Measurements from ENCODE around the gene LTK.

The LTK gene

GRCh38 chr15:41520636-41521035, 7.0 kb upstream of the LTK start:
- Histone ChIP-seq H3K4me3 (ENCODE audit: low read depth in 1 of 2, low read length in 2 of 2) (no peak overlapping the region), H3K4me1 (ENCODE audit: insufficient read depth, low read length) (no peaks in the 10 kb centered on the region), H2AFZ (ENCODE audit: low read depth, low read length) (no peak overlapping the region), H3K27me3 (ENCODE audit: insufficient read depth, low read length, poor library complexity) (no peaks in the 10 kb centered on the region), H3K27ac (ENCODE audit: low read length) (no peak overlapping the region), H3K9ac (ENCODE audit: low read depth, low read length) (no peak overlapping the region), H3K9me3 (ENCODE audit: insufficient read depth, low read length, severe bottlenecking) (no peaks in the 10 kb centered on the region), H4K20me1 (ENCODE audit: insufficient read depth, low read length) (no peaks in the 10 kb centered on the region), H3K36me3 (ENCODE audit: insufficient read depth, low read length) (peaks cover 37% of the 10 kb centered on the region), H3K4me2 (ENCODE audit: insufficient read depth, low read length) (no peak overlapping the region), H3K79me2 (ENCODE audit: insufficient read depth, low read length) (no peaks in the 10 kb centered on the region)
- no peak for TF ChIP-seq EZH2 (IDR thresholded peaks at IDR 0.05; ENCODE audit: borderline replicate concordance, low read depth, low read length, severe bottlenecking)
- no peak for TF ChIP-seq CTCF (IDR thresholded peaks at IDR 0.05; ENCODE audit: borderline replicate concordance, extremely low read depth, low read length, poor library complexity, severe bottlenecking)
- DNase-seq (no peak), ATAC-seq (ENCODE audit: insufficient read depth, low read depth) (no peak)

- TF ChIP-seq EZH2 (IDR thresholded peaks at IDR 0.05; ENCODE audit: borderline replicate concordance, low read depth, low read length, severe bottlenecking): no peak
- no peaks in the 10 kb centered on the region for H3K79me2 ChIP-seq (ENCODE audit: insufficient read depth, low read length)
- H3K27ac ChIP-seq (ENCODE audit: low read length): no peak overlapping the region
- ATAC-seq (ENCODE audit: insufficient read depth, low read depth) (no peak), DNase-seq (no peak)
- no peaks in the 10 kb centered on the region for H3K27me3 ChIP-seq (ENCODE audit: insufficient read depth, low read length, poor library complexity)
- no peaks in the 10 kb centered on the region for H3K4me1 ChIP-seq (ENCODE audit: insufficient read depth, low read length)
- no peak overlapping the region for H3K9ac ChIP-seq (ENCODE audit: low read depth, low read length)
- peaks cover 29% of the 10 kb centered on the region; the same call in 1 of the 2 replicates for H3K36me3 ChIP-seq (ENCODE audit: insufficient read depth, low read length)
- H4K20me1 ChIP-seq (ENCODE audit: insufficient read depth, low read length): no peaks in the 10 kb centered on the region
- no peak overlapping the region for H3K4me2 ChIP-seq (ENCODE audit: insufficient read depth, low read length)
- no peak overlapping the region for H2AFZ ChIP-seq (ENCODE audit: low read depth, low read length)
- no peaks in the 10 kb centered on the region for H3K9me3 ChIP-seq (ENCODE audit: insufficient read depth, low read length, severe bottlenecking)
- H3K4me3 ChIP-seq (ENCODE audit: low read depth in 1 of 2, low read length in 2 of 2): no peak overlapping the region
Measured at GRCh38 chr15:41517895-41518449, 4.3 kb upstream of the LTK start.

GRCh38 chr15:41512940-41513505, 604 bp downstream of the LTK start:
- no peak overlapping the region for H3K4me3 ChIP-seq (ENCODE audit: low read depth in 1 of 2, low read length in 2 of 2)
- H3K4me2 ChIP-seq (ENCODE audit: insufficient read depth, low read length): no peak overlapping the region
- H3K79me2 ChIP-seq (ENCODE audit: insufficient read depth, low read length): no peaks in the 10 kb centered on the region
- TF ChIP-seq EZH2 (IDR thresholded peaks at IDR 0.05; ENCODE audit: borderline replicate concordance, low read depth, low read length, severe bottlenecking) (no peak), CTCF (IDR thresholded peaks at IDR 0.05; ENCODE audit: borderline replicate concordance, extremely low read depth, low read length, poor library complexity, severe bottlenecking) (no peak)
- peaks cover 12% of the 10 kb centered on the region; the same call in 1 of the 2 replicates for H3K36me3 ChIP-seq (ENCODE audit: insufficient read depth, low read length)
- H2AFZ ChIP-seq (ENCODE audit: low read depth, low read length): no peak overlapping the region
- no peak overlapping the region for H3K9ac ChIP-seq (ENCODE audit: low read depth, low read length)
- no peaks in the 10 kb centered on the region for H3K4me1 ChIP-seq (ENCODE audit: insufficient read depth, low read length)
- no peaks in the 10 kb centered on the region for H3K27me3 ChIP-seq (ENCODE audit: insufficient read depth, low read length, poor library complexity)
- H4K20me1 ChIP-seq (ENCODE audit: insufficient read depth, low read length): no peaks in the 10 kb centered on the region
- no peak for ATAC-seq (ENCODE audit: insufficient read depth, low read depth)
- no peak overlapping the region for H3K27ac ChIP-seq (ENCODE audit: low read length)
- no peaks in the 10 kb centered on the region for H3K9me3 ChIP-seq (ENCODE audit: insufficient read depth, low read length, severe bottlenecking)
- no peak for DNase-seq

- Histone ChIP-seq H3K79me2 (ENCODE audit: insufficient read depth, low read length) (no peaks in the 10 kb centered on the region), H3K4me1 (ENCODE audit: insufficient read depth, low read length) (no peaks in the 10 kb centered on the region), H3K36me3 (ENCODE audit: insufficient read depth, low read length) (peaks cover 7% of the 10 kb centered on the region; the same call in 1 of the 2 replicates), H4K20me1 (ENCODE audit: insufficient read depth, low read length) (no peaks in the 10 kb centered on the region), H3K4me2 (ENCODE audit: insufficient read depth, low read length) (no peak overlapping the region), H3K9me3 (ENCODE audit: insufficient read depth, low read length, severe bottlenecking) (no peaks in the 10 kb centered on the region), H3K27ac (ENCODE audit: low read length) (no peak overlapping the region), H3K27me3 (ENCODE audit: insufficient read depth, low read length, poor library complexity) (no peaks in the 10 kb centered on the region), H3K4me3 (ENCODE audit: low read depth in 1 of 2, low read length in 2 of 2) (no peak overlapping the region), H3K9ac (ENCODE audit: low read depth, low read length) (no peak overlapping the region), H2AFZ (ENCODE audit: low read depth, low read length) (no peak overlapping the region)
- DNase-seq: no peak
- ATAC-seq (ENCODE audit: insufficient read depth, low read depth): no peak
- TF ChIP-seq CTCF (IDR thresholded peaks at IDR 0.05; ENCODE audit: borderline replicate concordance, extremely low read depth, low read length, poor library complexity, severe bottlenecking) (no peak), EZH2 (IDR thresholded peaks at IDR 0.05; ENCODE audit: borderline replicate concordance, low read depth, low read length, severe bottlenecking) (no peak)
Measured at GRCh38 chr15:41512512-41512939, 1.1 kb downstream of the LTK start.
